ENCODE data around the gene SPACDR.

- TF ChIP-seq EZH2 (IDR thresholded peaks at IDR 0.05; ENCODE audit: borderline replicate concordance, low read depth, low read length, poor library complexity, severe bottlenecking) (no peak), CTCF (conservative IDR thresholded peaks at IDR 0.05; ENCODE audit: low read depth, low read length) (no peak)
Observed at GRCh38 chr7:100449190-100449795, 14.8 kb downstream of the SPACDR start.

Measured in A673 (cell line).